HEK293 (cell line): ENCODE measurements around the gene BFSP2.

ENCODE experiments used
- SETDB1 ChIP-seq: IDR thresholded peaks from one replicate; pipeline ENCODE4 v1.6.1; 2017; ENCODE audit warnings: mild to moderate bottlenecking, low read length, moderate library complexity, mixed read lengths; ENCODE audit not compliant: insufficient read length
- ZBTB20 ChIP-seq: fragments of 450-650 bp; formaldehyde crosslinking; IDR thresholded peaks from 2 replicates; pipeline ENCODE4 v1.5.1; 2016; ENCODE audit warnings: missing biosample characterization, missing genetic modification characterization
- ZNF211 ChIP-seq: fragments of 450-650 bp; formaldehyde crosslinking; IDR thresholded peaks from 2 replicates; pipeline ENCODE4 v1.5.1; 2016; ENCODE audit warnings: low read depth, missing biosample characterization, missing genetic modification characterization
- ZNF626 ChIP-seq: fragments of 450-650 bp; sonication (Bioruptor Pico); formaldehyde crosslinking; IDR thresholded peaks from 2 replicates; pipeline ENCODE4 v1.5.1; 2018; ENCODE audit warnings: missing biosample characterization, missing genetic modification characterization, inconsistent platforms
- TF ChIP-seq, protein P1 (sequence below): fragments of 450-650 bp; formaldehyde crosslinking; IDR thresholded peaks from 2 replicates; pipeline ENCODE4 v1.5.1; 2016; ENCODE audit warnings: missing biosample characterization, missing genetic modification characterization
- TF ChIP-seq, protein P2 (sequence below): fragments of 450-650 bp; formaldehyde crosslinking; IDR thresholded peaks from 2 replicates; pipeline ENCODE4 v1.5.1; 2016; ENCODE audit warnings: missing biosample characterization, missing genetic modification characterization

DNA sequence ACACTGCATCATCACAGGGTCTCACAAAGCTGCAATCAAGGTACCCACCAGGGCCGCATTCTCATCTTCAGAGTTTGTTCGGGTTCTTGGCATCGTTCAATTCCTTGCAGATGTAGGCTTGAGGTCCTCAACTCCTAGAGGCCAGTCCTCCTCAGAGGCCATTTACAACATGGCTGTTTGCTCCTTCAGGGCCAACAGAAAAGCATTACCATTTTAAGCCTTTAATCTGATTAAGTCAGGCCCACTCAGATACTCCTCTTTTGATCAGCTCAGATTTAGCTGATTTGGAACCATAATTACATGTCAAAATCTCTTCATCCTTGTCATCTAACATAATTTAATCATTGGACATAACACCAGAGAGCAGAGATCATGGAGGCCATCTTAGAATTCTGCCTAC lies 55.4 kb downstream of the BFSP2 start:
- TF ChIP-seq, protein P1, sequence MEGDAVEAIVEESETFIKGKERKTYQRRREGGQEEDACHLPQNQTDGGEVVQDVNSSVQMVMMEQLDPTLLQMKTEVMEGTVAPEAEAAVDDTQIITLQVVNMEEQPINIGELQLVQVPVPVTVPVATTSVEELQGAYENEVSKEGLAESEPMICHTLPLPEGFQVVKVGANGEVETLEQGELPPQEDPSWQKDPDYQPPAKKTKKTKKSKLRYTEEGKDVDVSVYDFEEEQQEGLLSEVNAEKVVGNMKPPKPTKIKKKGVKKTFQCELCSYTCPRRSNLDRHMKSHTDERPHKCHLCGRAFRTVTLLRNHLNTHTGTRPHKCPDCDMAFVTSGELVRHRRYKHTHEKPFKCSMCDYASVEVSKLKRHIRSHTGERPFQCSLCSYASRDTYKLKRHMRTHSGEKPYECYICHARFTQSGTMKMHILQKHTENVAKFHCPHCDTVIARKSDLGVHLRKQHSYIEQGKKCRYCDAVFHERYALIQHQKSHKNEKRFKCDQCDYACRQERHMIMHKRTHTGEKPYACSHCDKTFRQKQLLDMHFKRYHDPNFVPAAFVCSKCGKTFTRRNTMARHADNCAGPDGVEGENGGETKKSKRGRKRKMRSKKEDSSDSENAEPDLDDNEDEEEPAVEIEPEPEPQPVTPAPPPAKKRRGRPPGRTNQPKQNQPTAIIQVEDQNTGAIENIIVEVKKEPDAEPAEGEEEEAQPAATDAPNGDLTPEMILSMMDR = no peak
- TF ChIP-seq ZNF211 (tag by site-specific recombination) (no peak), SETDB1 (no peak), ZBTB20 (tag by site-specific recombination) (no peak), ZNF626 (tag by site-specific recombination) (no peak)
- TF ChIP-seq, protein P2, sequence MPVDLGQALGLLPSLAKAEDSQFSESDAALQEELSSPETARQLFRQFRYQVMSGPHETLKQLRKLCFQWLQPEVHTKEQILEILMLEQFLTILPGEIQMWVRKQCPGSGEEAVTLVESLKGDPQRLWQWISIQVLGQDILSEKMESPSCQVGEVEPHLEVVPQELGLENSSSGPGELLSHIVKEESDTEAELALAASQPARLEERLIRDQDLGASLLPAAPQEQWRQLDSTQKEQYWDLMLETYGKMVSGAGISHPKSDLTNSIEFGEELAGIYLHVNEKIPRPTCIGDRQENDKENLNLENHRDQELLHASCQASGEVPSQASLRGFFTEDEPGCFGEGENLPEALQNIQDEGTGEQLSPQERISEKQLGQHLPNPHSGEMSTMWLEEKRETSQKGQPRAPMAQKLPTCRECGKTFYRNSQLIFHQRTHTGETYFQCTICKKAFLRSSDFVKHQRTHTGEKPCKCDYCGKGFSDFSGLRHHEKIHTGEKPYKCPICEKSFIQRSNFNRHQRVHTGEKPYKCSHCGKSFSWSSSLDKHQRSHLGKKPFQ = no peak
